Measurements from ENCODE around the gene HYDIN. TPM values are rescaled to one million over a fixed set of nuclear protein-coding genes. Genes with fewer than 3 reads are reported as not detected.

The HYDIN gene
- polyA plus RNA-seq, 1 of the 3 experiments (the other 2 are of a cell fraction), result 0.33 TPM

DNA sequence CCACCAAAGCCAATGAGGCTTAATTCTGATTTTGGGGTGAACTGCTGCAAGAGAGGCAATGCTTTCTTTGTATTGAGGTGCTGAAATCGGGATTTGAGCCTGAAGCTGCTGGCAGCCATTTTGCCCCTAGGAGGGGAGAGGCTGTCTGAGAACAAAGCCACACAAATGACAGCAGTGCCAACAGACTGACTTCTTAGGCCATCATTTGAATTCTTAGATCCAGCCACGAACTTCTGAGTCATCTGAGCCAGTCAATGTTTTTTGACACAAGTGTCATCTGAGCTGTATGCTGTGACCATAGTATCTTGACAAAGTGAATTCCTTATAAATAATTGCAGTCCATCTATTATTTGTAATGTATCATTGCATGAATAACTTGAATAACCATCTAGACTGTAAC lies 29.0 kb downstream of the HYDIN start (continued):
- TF ChIP-seq TAF1 (IDR thresholded peaks at IDR 0.05; ENCODE audit: borderline replicate concordance, low read depth, low read length) (no peak), MEF2A (IDR thresholded peaks at IDR 0.05; ENCODE audit: borderline replicate concordance, low read depth) (no peak), RCOR1 (IDR thresholded peaks at IDR 0.05; ENCODE audit: low read length) (no peak), CHD2 (IDR thresholded peaks at IDR 0.05; ENCODE audit: low read length, partially characterized antibody) (no peak)
- TF ChIP-seq, protein P1, sequence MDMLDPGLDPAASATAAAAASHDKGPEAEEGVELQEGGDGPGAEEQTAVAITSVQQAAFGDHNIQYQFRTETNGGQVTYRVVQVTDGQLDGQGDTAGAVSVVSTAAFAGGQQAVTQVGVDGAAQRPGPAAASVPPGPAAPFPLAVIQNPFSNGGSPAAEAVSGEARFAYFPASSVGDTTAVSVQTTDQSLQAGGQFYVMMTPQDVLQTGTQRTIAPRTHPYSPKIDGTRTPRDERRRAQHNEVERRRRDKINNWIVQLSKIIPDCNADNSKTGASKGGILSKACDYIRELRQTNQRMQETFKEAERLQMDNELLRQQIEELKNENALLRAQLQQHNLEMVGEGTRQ (IDR thresholded peaks at IDR 0.05; ENCODE audit: borderline replicate concordance, low read depth, low read length), result no peak

GRCh38 chr16:71201054-71201453 lies 29.5 kb downstream of the HYDIN start:
- no peaks in the 10 kb centered on the region for H3K9me2 ChIP-seq
- DNase-seq, result no peak
- ChIA-PET POLR2A (no interaction called here), CTCF (no interaction called here)
- no peak overlapping the region for H3K27ac ChIP-seq (ENCODE audit: low read depth in 2 of 2, low read length in 1 of 2)
- H3K9ac ChIP-seq, result no peak overlapping the region
- TF ChIP-seq RCOR1 (IDR thresholded peaks at IDR 0.05; ENCODE audit: low read length), result no peak
- no peak for TF ChIP-seq SIN3A (IDR thresholded peaks at IDR 0.05; ENCODE audit: borderline replicate concordance, low read depth, low read length)
- no peak for TF ChIP-seq EP300 (IDR thresholded peaks at IDR 0.05; ENCODE audit: borderline replicate concordance in 1 of 2, low read depth in 1 of 2, low read length in 1 of 2)
- no peak for TF ChIP-seq MEF2A (IDR thresholded peaks at IDR 0.05; ENCODE audit: borderline replicate concordance, low read depth)
- TF ChIP-seq, protein P1 (IDR thresholded peaks at IDR 0.05; ENCODE audit: borderline replicate concordance, low read depth, low read length), result no peak
- TF ChIP-seq POLR2AphosphoS5 (IDR thresholded peaks at IDR 0.05; ENCODE audit: low read depth, low read length), result no peak
- no peak for TF ChIP-seq PBX3 (IDR thresholded peaks at IDR 0.05)
- no peak for TF ChIP-seq NFIC (IDR thresholded peaks at IDR 0.05; ENCODE audit: borderline replicate concordance)
- TF ChIP-seq RXRA (IDR thresholded peaks at IDR 0.05; ENCODE audit: borderline replicate concordance, low read depth), result no peak
- TF ChIP-seq, protein P2, sequence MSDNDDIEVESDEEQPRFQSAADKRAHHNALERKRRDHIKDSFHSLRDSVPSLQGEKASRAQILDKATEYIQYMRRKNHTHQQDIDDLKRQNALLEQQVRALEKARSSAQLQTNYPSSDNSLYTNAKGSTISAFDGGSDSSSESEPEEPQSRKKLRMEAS (IDR thresholded peaks at IDR 0.05; ENCODE audit: low read depth), result no peak
- TF ChIP-seq JUND (IDR thresholded peaks at IDR 0.05), result no peak
- TF ChIP-seq SMC3 (IDR thresholded peaks at IDR 0.05; ENCODE audit: low read depth, low read length), result no peak
- TF ChIP-seq, protein P3, sequence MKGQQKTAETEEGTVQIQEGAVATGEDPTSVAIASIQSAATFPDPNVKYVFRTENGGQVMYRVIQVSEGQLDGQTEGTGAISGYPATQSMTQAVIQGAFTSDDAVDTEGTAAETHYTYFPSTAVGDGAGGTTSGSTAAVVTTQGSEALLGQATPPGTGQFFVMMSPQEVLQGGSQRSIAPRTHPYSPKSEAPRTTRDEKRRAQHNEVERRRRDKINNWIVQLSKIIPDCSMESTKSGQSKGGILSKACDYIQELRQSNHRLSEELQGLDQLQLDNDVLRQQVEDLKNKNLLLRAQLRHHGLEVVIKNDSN (IDR thresholded peaks at IDR 0.05; ENCODE audit: borderline replicate concordance, low read depth), result no peak
- no peak for TF ChIP-seq TEAD4 (IDR thresholded peaks at IDR 0.05; ENCODE audit: borderline replicate concordance, insufficient read depth)
- no peak overlapping the region for H3K4me2 ChIP-seq
- H4K20me1 ChIP-seq (ENCODE audit: insufficient read depth), result no peaks in the 10 kb centered on the region
- no peaks in the 10 kb centered on the region for H3K79me2 ChIP-seq (ENCODE audit: insufficient read depth)
- H2AFZ ChIP-seq (ENCODE audit: low read depth), result no peak overlapping the region
- no peaks in the 10 kb centered on the region for H3K27me3 ChIP-seq (ENCODE audit: insufficient read depth)
- no peaks in the 10 kb centered on the region for H3K9me3 ChIP-seq
- no peaks in the 10 kb centered on the region for H3F3A ChIP-seq (replicated peaks; ENCODE audit: insufficient read depth)
- H3K4me3 ChIP-seq (ENCODE audit: low read depth in 2 of 2, low read length in 1 of 2), result no peak overlapping the region
- H3K4me1 ChIP-seq (ENCODE audit: control insufficient read depth in 1 of 2, insufficient read depth in 2 of 2, low read depth in 1 of 2, low read length in 1 of 2), result no peaks in the 10 kb centered on the region
- no peaks in the 10 kb centered on the region for H3K36me3 ChIP-seq (replicated peaks in 1 of 2; ENCODE audit: control insufficient read depth in 1 of 2, insufficient read depth in 2 of 2, low read length in 1 of 2)
- WGBS (ENCODE audit: low lambda C conversion rate), result 3% methylated on average over 1 of the region's 1 CpG
